ENCODE results near the gene EIF4H. TPM values are rescaled to one million over a fixed set of nuclear protein-coding genes. Genes with fewer than 3 reads are reported as not detected.

The EIF4H gene
- total and polyA plus RNA-seq, 9 of the 15 experiments (the other 6 are each of a cell fraction or from before 2014, with no cell fraction given), result 11.0 to 435 (median 319) TPM

- in situ Hi-C loops (cut with MboI), result no loop called here
- Histone ChIP-seq H3K9me3 (replicated peaks; ENCODE audit: control insufficient read depth, insufficient read depth, low read depth, low read length) (no peaks in the 10 kb centered on the region), H3K4me3 (no peak overlapping the region), H3K36me3 (ENCODE audit: control insufficient read depth, insufficient read depth, low read length) (peaks cover 94% of the 10 kb centered on the region), H3K9me1 (ENCODE audit: control insufficient read depth, insufficient read depth, low read length) (no peaks in the 10 kb centered on the region), H3K79me2 (ENCODE audit: control insufficient read depth, insufficient read depth, low read length) (peaks cover 100% of the 10 kb centered on the region), H2AFZ (ENCODE audit: low read depth, low read length) (no peak overlapping the region), H3K4me1 (replicated peaks in 1 of 2; ENCODE audit: control insufficient read depth in 2 of 2, insufficient read depth in 2 of 2, low read length in 2 of 2) (peaks cover 6 to 24% of the 10 kb centered on the region in 2 experiments; a peak in 4 of 5 replicates), H4K20me1 (replicated peaks; ENCODE audit: control insufficient read depth, insufficient read depth, low read length) (peaks cover 83% of the 10 kb centered on the region), H3K27ac (ENCODE audit: extremely low read depth, low read depth, low read length) (no peak overlapping the region), H3K9ac (ENCODE audit: insufficient read depth in 1 of 2, low read depth in 2 of 2, low read length in 2 of 2) (no peak overlapping the region), H3K27me3 (ENCODE audit: control insufficient read depth in 2 of 2, insufficient read depth in 2 of 2, low read length in 2 of 2) (no peaks in the 10 kb centered on the region), H3K4me2 (ENCODE audit: insufficient read depth, low read length) (no peak overlapping the region)
- no TSS peak for BruUV-seq (replicated peaks)
- ChIA-PET CTCF (ENCODE audit: low intra/inter-chr PET ratio) (no interaction called here), POLR2A (interaction anchor here (0.6 to 8.8 kb wide), 4 partner anchors 11 to 134 kb away, joined by 3 to 86 read pairs (median 6); no protein-coding TSS in a partner anchor)
- WGBS (ENCODE audit: insufficient coverage, low coverage, missing lambda C conversion rate), result 80% methylated on average over 3 of the region's 3 CpGs
- DNase-seq (ENCODE audit: extremely low read depth in 1 of 4, low spot score in 3 of 4), result no peak
- intact Hi-C loops (cut with micrococcal nuclease), result no loop called here
- FAIRE-seq, result no peak
- no peak for ATAC-seq
- TF ChIP-seq ZFP36 (IDR thresholded peaks at IDR 0.05; ENCODE audit: low read depth, low read length, partially characterized antibody), result no peak
- no peak for TF ChIP-seq ZNF699 (CRISPR knock-in tag; IDR thresholded peaks at IDR 0.05; ENCODE audit: insufficient replicate concordance)
- TF ChIP-seq NEUROD1 (IDR thresholded peaks at IDR 0.05; ENCODE audit: borderline replicate concordance, low read depth, low read length, partially characterized antibody), result no peak
- no peak for TF ChIP-seq ZNF133 (CRISPR knock-in tag; IDR thresholded peaks at IDR 0.05)
- TF ChIP-seq ATF3 (IDR thresholded peaks at IDR 0.05), result no peak
- TF ChIP-seq ATF3 (CRISPR knock-in tag; conservative IDR thresholded peaks at IDR 0.05), result no peak
- no peak for TF ChIP-seq CTBP1 (IDR thresholded peaks at IDR 0.05; ENCODE audit: borderline replicate concordance)
- no peak for TF ChIP-seq ZBTB8A (IDR thresholded peaks at IDR 0.05; ENCODE audit: partially characterized antibody)
- TF ChIP-seq L3MBTL2 (IDR thresholded peaks at IDR 0.05), result no peak
- TF ChIP-seq CCNT2 (IDR thresholded peaks at IDR 0.05; ENCODE audit: borderline replicate concordance, extremely low read depth, insufficient read length, low read depth, low read length), result no peak
- TF ChIP-seq FOXA3 (CRISPR knock-in tag; conservative IDR thresholded peaks at IDR 0.05 in 1 of 2, IDR thresholded peaks at IDR 0.05 in 1 of 2), result no peak
- no peak for TF ChIP-seq ZFP91 (CRISPR knock-in tag; IDR thresholded peaks at IDR 0.05)
- TF ChIP-seq MITF (IDR thresholded peaks at IDR 0.05), result no peak
- no peak for TF ChIP-seq ZNF778 (CRISPR knock-in tag; IDR thresholded peaks at IDR 0.05)
- no peak for TF ChIP-seq ZNF57 (CRISPR knock-in tag; IDR thresholded peaks at IDR 0.05)
- no peak for TF ChIP-seq CHD4 (IDR thresholded peaks at IDR 0.05; ENCODE audit: insufficient read depth, insufficient replicate concordance, low read depth, low read length, poor library complexity, severe bottlenecking)
- no peak for TF ChIP-seq PREB (CRISPR knock-in tag; IDR thresholded peaks at IDR 0.05)
Observed at GRCh38 chr7:74179935-74180604, 5.9 kb downstream of the EIF4H start.

All from K562 (cell line).